ENCODE measurements around the gene NOL6.
"Not testable (repeated sequence)": the region's sequence is repeated elsewhere in the genome, so short reads cannot be mapped to it uniquely, and the experiment has no call there.

NOL6 gene

GRCh38 chr9:33472171-33472880 lies 1.4 kb downstream of the NOL6 start:
- no peak for DNase-seq

GRCh38 chr9:33471361-33471760 lies 2.4 kb downstream of the NOL6 start:
- DNase-seq, result no peak

GRCh38 chr9:33469891-33470290 lies 3.8 kb downstream of the NOL6 start:
- no peak for DNase-seq

- DNase-seq, result no peak
Measured at GRCh38 chr9:33468797-33469621, 4.7 kb downstream of the NOL6 start.

- no peak for DNase-seq
Measured at GRCh38 chr9:33468215-33468730, 5.5 kb downstream of the NOL6 start.

- DNase-seq, result no peak
Measured at GRCh38 chr9:33467526-33467925, 6.2 kb downstream of the NOL6 start.

GRCh38 chr9:33466565-33467495 lies 6.9 kb downstream of the NOL6 start:
- DNase-seq, result peak; percentile 27

GRCh38 chr9:33465596-33466564 lies 7.8 kb downstream of the NOL6 start:
- DNase-seq, result no peak

GRCh38 chr9:33465096-33465495 lies 8.6 kb downstream of the NOL6 start:
- no peak for DNase-seq

GRCh38 chr9:33464045-33464636 lies 9.6 kb downstream of the NOL6 start:
- no peak for DNase-seq

GRCh38 chr9:33463151-33463550 lies 10.6 kb downstream of the NOL6 start:
- DNase-seq, result no peak

GRCh38 chr9:33461492-33461891 lies 12.2 kb downstream of the NOL6 start:
- no peak for DNase-seq

GRCh38 chr9:33460854-33461253 lies 12.9 kb downstream of the NOL6 start:
- no peak for DNase-seq

- DNase-seq, result no peak
Measured at GRCh38 chr9:33459115-33459514, 14.6 kb downstream of the NOL6 start.

GRCh38 chr9:33458444-33458843 lies 15.3 kb downstream of the NOL6 start:
- no peak for DNase-seq

GRCh38 chr9:33455945-33456344 lies 17.8 kb downstream of the NOL6 start:
- no peak for DNase-seq

- not testable (repeated sequence) for DNase-seq
Measured at GRCh38 chr9:33455456-33455855, 18.3 kb downstream of the NOL6 start.

- DNase-seq, result not testable (repeated sequence)
Measured at GRCh38 chr9:33454661-33455026, 19.1 kb downstream of the NOL6 start.

GRCh38 chr9:33453999-33454660 lies 19.6 kb downstream of the NOL6 start:
- no peak for DNase-seq

- no peak for DNase-seq
Measured at GRCh38 chr9:33453286-33453860, 20.4 kb downstream of the NOL6 start.

All from fibroblast of skin of scalp (primary cell).